Activated naive CD8-positive, alpha-beta T cell (primary cell): ENCODE results near the gene ITPR2.

Experiments
- H3K27ac Mint-ChIP-seq: one replicate; pipeline ENCODE4 v1.8.0; 2021; ENCODE audit warnings: mixed read lengths
- H3K27me3 Mint-ChIP-seq: one replicate; pipeline ENCODE4 v1.8.0; 2021; ENCODE audit warnings: mixed read lengths
- H3K36me3 Mint-ChIP-seq: one replicate; pipeline ENCODE4 v1.8.0; 2021; ENCODE audit warnings: mixed read lengths
- H3K4me1 Mint-ChIP-seq: one replicate; pipeline ENCODE4 v1.8.0; 2021; ENCODE audit warnings: low read depth, mixed read lengths
- H3K4me3 Mint-ChIP-seq: one replicate; pipeline ENCODE4 v1.8.0; 2021; ENCODE audit warnings: mild to moderate bottlenecking, mixed read lengths
- H3K9me3 Mint-ChIP-seq: one replicate; pipeline ENCODE4 v1.8.0; 2021; ENCODE audit warnings: low read depth, mixed read lengths

The ITPR2 gene

DNA sequence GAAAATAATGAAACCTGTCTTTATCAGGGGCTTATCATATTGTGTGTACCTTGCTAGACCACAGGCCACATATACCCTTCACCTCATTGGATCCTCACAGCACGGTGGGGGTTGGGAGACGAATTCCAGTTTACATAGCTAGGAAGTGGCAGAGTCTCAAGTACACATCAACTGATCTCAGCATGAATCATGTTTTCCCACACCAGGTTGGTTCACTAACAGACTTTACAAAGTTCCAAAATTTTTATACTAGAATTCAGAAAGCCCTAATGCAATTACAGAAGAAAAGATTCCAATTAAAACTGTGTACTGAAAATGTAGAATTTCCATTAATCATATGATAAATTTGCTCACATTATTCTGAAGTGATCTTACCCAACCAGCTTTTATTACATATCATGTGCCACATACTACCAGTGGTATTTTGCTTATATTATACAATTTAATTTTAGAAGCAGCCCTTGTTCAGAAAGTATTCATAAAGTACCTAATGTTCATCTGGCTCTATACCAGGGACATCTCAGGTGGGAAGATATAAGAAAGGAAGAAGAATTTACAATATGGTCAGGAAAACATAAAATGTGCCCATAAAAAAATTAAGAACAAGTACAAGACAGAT lies 196.2 kb downstream of the ITPR2 start:
- no peaks in the 10 kb centered on the region for H3K9me3 Mint-ChIP-seq
- H3K36me3 Mint-ChIP-seq = peaks cover 23% of the 10 kb centered on the region
- H3K4me1 Mint-ChIP-seq = no peaks in the 10 kb centered on the region
- H3K27ac Mint-ChIP-seq = no peak overlapping the region
- no peak overlapping the region for H3K4me3 Mint-ChIP-seq
- H3K27me3 Mint-ChIP-seq = no peaks in the 10 kb centered on the region

GRCh38 chr12:26633591-26634210 lies 199.3 kb downstream of the ITPR2 start:
- Mint-ChIP-seq H3K4me3 (no peak overlapping the region), H3K27me3 (no peaks in the 10 kb centered on the region), H3K9me3 (no peaks in the 10 kb centered on the region), H3K4me1 (no peaks in the 10 kb centered on the region), H3K27ac (no peak overlapping the region), H3K36me3 (peaks cover 18% of the 10 kb centered on the region)

DNA sequence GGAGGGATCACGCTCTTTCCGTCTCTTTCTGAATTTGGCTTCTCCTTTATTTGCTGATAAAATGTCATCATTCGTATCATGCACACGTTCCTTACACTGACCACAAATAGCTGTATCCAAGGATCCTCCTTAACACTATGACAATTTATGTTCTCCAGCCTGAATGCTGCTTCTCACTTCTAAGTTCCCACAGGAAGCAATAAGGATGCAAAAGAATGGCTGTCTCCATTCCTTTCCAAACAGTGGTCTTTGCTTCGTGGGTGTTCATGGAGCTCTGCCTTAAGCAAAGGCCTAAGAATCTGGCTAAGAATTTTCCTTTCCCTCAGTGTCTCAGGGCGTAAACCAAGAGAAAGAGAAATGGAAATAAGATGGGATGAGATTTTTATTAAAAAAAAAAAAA lies 200.2 kb downstream of the ITPR2 start:
- H3K27ac Mint-ChIP-seq = no peak overlapping the region
- no peaks in the 10 kb centered on the region for H3K4me1 Mint-ChIP-seq
- H3K4me3 Mint-ChIP-seq = no peak overlapping the region
- peaks cover 17% of the 10 kb centered on the region for H3K36me3 Mint-ChIP-seq
- H3K9me3 Mint-ChIP-seq = no peaks in the 10 kb centered on the region
- H3K27me3 Mint-ChIP-seq = no peaks in the 10 kb centered on the region

- Mint-ChIP-seq H3K4me3 (no peak overlapping the region), H3K27me3 (no peaks in the 10 kb centered on the region), H3K9me3 (no peaks in the 10 kb centered on the region), H3K27ac (no peak overlapping the region), H3K36me3 (peaks cover 22% of the 10 kb centered on the region), H3K4me1 (no peaks in the 10 kb centered on the region)
Observed at GRCh38 chr12:26631846-26632245, 201.1 kb downstream of the ITPR2 start.

GRCh38 chr12:26630546-26631027 lies 202.4 kb downstream of the ITPR2 start:
- Mint-ChIP-seq H3K36me3 (peaks cover 26% of the 10 kb centered on the region), H3K27ac (no peak overlapping the region), H3K4me3 (no peak overlapping the region), H3K4me1 (no peaks in the 10 kb centered on the region), H3K27me3 (no peaks in the 10 kb centered on the region), H3K9me3 (no peaks in the 10 kb centered on the region)

- no peak overlapping the region for H3K27ac Mint-ChIP-seq
- no peaks in the 10 kb centered on the region for H3K9me3 Mint-ChIP-seq
- no peaks in the 10 kb centered on the region for H3K27me3 Mint-ChIP-seq
- H3K4me1 Mint-ChIP-seq = no peaks in the 10 kb centered on the region
- peaks cover 28% of the 10 kb centered on the region for H3K36me3 Mint-ChIP-seq
- H3K4me3 Mint-ChIP-seq = no peak overlapping the region
Observed at GRCh38 chr12:26629864-26630263, 203.1 kb downstream of the ITPR2 start.

DNA sequence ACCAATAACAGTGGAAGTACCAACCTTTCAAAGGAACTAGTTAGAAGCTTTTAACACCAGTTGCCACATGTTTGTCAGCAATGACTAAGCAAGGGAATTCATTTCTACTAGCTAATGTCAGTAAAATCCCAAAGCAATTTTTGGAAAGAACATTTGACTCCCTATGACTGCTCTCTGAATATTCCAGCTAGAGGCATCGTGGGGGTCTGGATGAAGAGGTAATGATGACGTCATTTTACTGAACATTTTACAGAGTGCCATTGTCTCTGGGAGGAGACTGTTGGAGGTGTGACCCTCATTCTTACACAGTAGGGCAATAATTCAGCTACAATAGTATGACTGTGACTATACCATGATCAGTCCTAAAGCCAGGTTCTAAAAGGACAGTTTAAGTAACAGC lies 204.8 kb downstream of the ITPR2 start:
- Mint-ChIP-seq H3K4me1 (no peaks in the 10 kb centered on the region), H3K27ac (no peak overlapping the region), H3K9me3 (no peaks in the 10 kb centered on the region), H3K36me3 (peaks cover 30% of the 10 kb centered on the region), H3K27me3 (no peaks in the 10 kb centered on the region), H3K4me3 (no peak overlapping the region)

- Mint-ChIP-seq H3K4me1 (no peaks in the 10 kb centered on the region), H3K4me3 (no peak overlapping the region), H3K27ac (no peak overlapping the region), H3K9me3 (no peaks in the 10 kb centered on the region), H3K27me3 (no peaks in the 10 kb centered on the region), H3K36me3 (peaks cover 33% of the 10 kb centered on the region)
Observed at GRCh38 chr12:26627335-26627734, 205.7 kb downstream of the ITPR2 start.

DNA sequence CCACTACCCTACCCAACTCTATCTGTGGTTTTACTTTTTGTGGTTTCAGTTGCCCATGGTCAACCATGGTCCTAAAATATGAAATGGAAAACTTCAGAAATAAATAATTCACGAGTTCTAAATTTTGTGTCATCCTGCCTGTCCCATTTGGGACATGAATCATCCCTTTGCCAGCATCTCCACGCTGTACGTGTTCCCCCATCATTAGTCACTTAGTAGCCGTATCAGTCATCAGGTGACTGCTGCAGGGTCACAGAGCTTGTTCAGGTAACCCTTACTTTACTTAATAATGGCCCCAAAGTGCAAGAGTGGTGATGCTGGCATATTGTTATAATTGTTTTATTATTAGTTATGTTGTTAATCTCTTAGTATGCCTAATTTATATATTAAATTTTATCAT lies 209.9 kb downstream of the ITPR2 start:
- Mint-ChIP-seq H3K27me3 (no peaks in the 10 kb centered on the region), H3K9me3 (no peaks in the 10 kb centered on the region), H3K4me1 (no peaks in the 10 kb centered on the region), H3K4me3 (no peak overlapping the region), H3K27ac (no peak overlapping the region), H3K36me3 (peaks cover 38% of the 10 kb centered on the region)

- no peaks in the 10 kb centered on the region for H3K27me3 Mint-ChIP-seq
- H3K36me3 Mint-ChIP-seq = peaks cover 37% of the 10 kb centered on the region
- no peak overlapping the region for H3K4me3 Mint-ChIP-seq
- no peaks in the 10 kb centered on the region for H3K9me3 Mint-ChIP-seq
- no peaks in the 10 kb centered on the region for H3K4me1 Mint-ChIP-seq
- H3K27ac Mint-ChIP-seq = no peak overlapping the region
Observed at GRCh38 chr12:26622601-26623000, 210.4 kb downstream of the ITPR2 start.

DNA sequence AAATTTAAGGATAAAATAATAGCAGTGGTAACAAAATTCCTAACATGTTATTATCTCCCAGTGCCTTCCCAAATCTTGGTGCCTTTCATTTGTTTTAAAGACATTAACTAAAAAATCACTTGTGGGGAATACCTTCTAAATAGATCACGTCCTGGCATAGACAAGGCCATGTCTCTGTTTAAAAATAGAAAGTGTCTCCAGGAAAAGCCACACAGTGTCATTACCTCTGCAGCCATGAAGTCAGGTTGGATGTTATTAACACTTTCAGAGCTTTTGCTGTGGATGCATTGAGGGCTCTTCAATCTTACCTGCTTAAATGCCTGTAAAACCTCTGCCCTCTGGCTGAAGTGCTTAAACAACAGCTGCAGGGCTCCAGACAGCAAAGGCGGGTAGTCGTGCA lies 211.1 kb downstream of the ITPR2 start:
- H3K27me3 Mint-ChIP-seq = no peaks in the 10 kb centered on the region
- no peak overlapping the region for H3K4me3 Mint-ChIP-seq
- H3K9me3 Mint-ChIP-seq = no peaks in the 10 kb centered on the region
- no peak overlapping the region for H3K27ac Mint-ChIP-seq
- H3K4me1 Mint-ChIP-seq = no peaks in the 10 kb centered on the region
- peaks cover 34% of the 10 kb centered on the region for H3K36me3 Mint-ChIP-seq

- Mint-ChIP-seq H3K36me3 (peaks cover 30% of the 10 kb centered on the region), H3K4me3 (no peak overlapping the region), H3K27ac (no peak overlapping the region), H3K4me1 (no peaks in the 10 kb centered on the region), H3K9me3 (no peaks in the 10 kb centered on the region), H3K27me3 (no peaks in the 10 kb centered on the region)
Observed at GRCh38 chr12:26620907-26621306, 212.1 kb downstream of the ITPR2 start.

DNA sequence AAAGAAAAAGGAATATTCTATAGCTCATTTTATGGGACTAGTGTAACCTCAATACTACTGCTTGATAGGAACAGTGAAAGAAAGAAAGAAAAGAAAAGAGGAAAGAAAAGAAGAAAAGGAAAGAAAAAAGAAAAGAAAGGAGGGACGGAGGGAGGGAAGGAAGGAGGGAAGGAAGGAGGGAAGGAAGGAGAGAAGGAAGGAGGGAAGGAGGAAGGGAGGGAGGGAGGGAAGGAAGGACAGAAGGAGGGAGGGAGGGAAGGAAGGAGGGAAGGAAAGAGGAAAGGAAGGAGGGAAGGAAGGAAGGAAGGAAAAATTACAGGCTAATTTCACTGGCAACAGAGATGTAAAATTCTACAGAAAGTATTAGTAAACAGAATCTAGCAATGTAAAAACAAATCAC lies 215.5 kb downstream of the ITPR2 start:
- H3K36me3 Mint-ChIP-seq = peaks cover 21% of the 10 kb centered on the region
- H3K9me3 Mint-ChIP-seq = no peaks in the 10 kb centered on the region
- H3K4me3 Mint-ChIP-seq = no peak overlapping the region
- no peaks in the 10 kb centered on the region for H3K4me1 Mint-ChIP-seq
- H3K27ac Mint-ChIP-seq = no peak overlapping the region
- H3K27me3 Mint-ChIP-seq = no peaks in the 10 kb centered on the region

GRCh38 chr12:26614011-26614616 lies 218.9 kb downstream of the ITPR2 start:
- Mint-ChIP-seq H3K27me3 (no peaks in the 10 kb centered on the region), H3K4me1 (no peaks in the 10 kb centered on the region), H3K9me3 (no peaks in the 10 kb centered on the region), H3K4me3 (no peak overlapping the region), H3K36me3 (peaks cover 6% of the 10 kb centered on the region), H3K27ac (no peak overlapping the region)

GRCh38 chr12:26612203-26612602 lies 220.8 kb downstream of the ITPR2 start:
- H3K4me1 Mint-ChIP-seq = no peaks in the 10 kb centered on the region
- H3K4me3 Mint-ChIP-seq = no peak overlapping the region
- peaks cover 5% of the 10 kb centered on the region for H3K36me3 Mint-ChIP-seq
- H3K27ac Mint-ChIP-seq = no peak overlapping the region
- no peaks in the 10 kb centered on the region for H3K9me3 Mint-ChIP-seq
- no peaks in the 10 kb centered on the region for H3K27me3 Mint-ChIP-seq

GRCh38 chr12:26611598-26611997 lies 221.4 kb downstream of the ITPR2 start:
- Mint-ChIP-seq H3K4me3 (no peak overlapping the region), H3K4me1 (no peaks in the 10 kb centered on the region), H3K9me3 (no peaks in the 10 kb centered on the region), H3K27ac (no peak overlapping the region), H3K27me3 (no peaks in the 10 kb centered on the region), H3K36me3 (peaks cover 5% of the 10 kb centered on the region)
